HepG2 (cell line): ENCODE data around the gene SIRT6. TPM values are rescaled to one million over a fixed set of nuclear protein-coding genes. Genes with fewer than 3 reads are reported as not detected.

Experiments
- AGO1 ChIP-seq: fragments of 200-400 bp; formaldehyde crosslinking; IDR thresholded peaks from 2 replicates; pipeline ENCODE4 v1.6.1; 2017; ENCODE audit warnings: mild to moderate bottlenecking, low read depth, low read length, moderate library complexity; ENCODE audit not compliant: poor library complexity, severe bottlenecking
- CBX2 ChIP-seq, 2 experiments: fragments of 200-600 bp in 1 of 2; sonication (generic); formaldehyde crosslinking in 1 of 2; IDR thresholded peaks; 2 replicates each; pipeline versions ENCODE4 v1.7.0 to v1.8.1; 2018 to 2022; ENCODE audit warnings: low read depth in 2 of 2, low read length in 1 of 2, mild to moderate bottlenecking in 1 of 2, missing genetic modification reagents in 1 of 2
- CBX5 ChIP-seq: sonication (generic); formaldehyde crosslinking; IDR thresholded peaks from 2 replicates; pipeline ENCODE4 v1.4.0; 2020; ENCODE audit warnings: missing genetic modification reagents, borderline replicate concordance
- DR1 ChIP-seq: sonication (generic); formaldehyde crosslinking; IDR thresholded peaks from 2 replicates; pipeline ENCODE4 v1.8.0; 2021; ENCODE audit warnings: mild to moderate bottlenecking, missing genetic modification reagents, inconsistent platforms
- ELF1 ChIP-seq: sonication (generic); formaldehyde crosslinking; IDR thresholded peaks from 2 replicates; pipeline ENCODE4 v1.4.0; 2020; ENCODE audit warnings: missing genetic modification reagents
- FIP1L1 ChIP-seq: fragments of 200-400 bp; formaldehyde crosslinking; IDR thresholded peaks from 2 replicates; pipeline ENCODE4 v1.6.1; 2018; ENCODE audit warnings: low read depth, mild to moderate bottlenecking, low read length, moderate library complexity, borderline replicate concordance; ENCODE audit not compliant: insufficient read depth
- HCFC1 ChIP-seq: fragments of 150-350 bp; IDR thresholded peaks from 2 replicates; pipeline ENCODE4 v1.6.1; 2014; ENCODE audit warnings: low read depth, low read length
- HMGA1 ChIP-seq: sonication (generic); formaldehyde crosslinking; conservative IDR thresholded peaks from 2 replicates; pipeline ENCODE4 v1.4.0; 2020; ENCODE audit warnings: missing genetic modification reagents
- IKZF4 ChIP-seq: sonication (generic); formaldehyde crosslinking; IDR thresholded peaks from 2 replicates; pipeline ENCODE4 v1.5.1; 2020; ENCODE audit warnings: borderline replicate concordance, mild to moderate bottlenecking, low read depth, missing genetic modification reagents; ENCODE audit errors: not compliant biosample characterization
- IRX3 ChIP-seq: sonication (generic); formaldehyde crosslinking; IDR thresholded peaks from 2 replicates; pipeline ENCODE4 v1.8.1; 2023; ENCODE audit warnings: mild to moderate bottlenecking, low read depth, missing genetic modification reagents, borderline replicate concordance
- KLF6 ChIP-seq: IDR thresholded peaks from 2 replicates; pipeline ENCODE4 v1.8.0; 2016; ENCODE audit warnings: missing biosample characterization, missing genetic modification reagents
- MBNL3 ChIP-seq: fragments of 250-450 bp; sonication (Bioruptor Pico); conservative IDR thresholded peaks from 2 replicates; pipeline ENCODE4 v1.8.0; 2022; ENCODE audit warnings: mild to moderate bottlenecking, inconsistent platforms
- MTERF4 ChIP-seq: sonication (generic); formaldehyde crosslinking; IDR thresholded peaks from 2 replicates; pipeline ENCODE4 v1.8.0; 2023; ENCODE audit warnings: mild to moderate bottlenecking, missing genetic modification reagents
- MYNN ChIP-seq: sonication (generic); formaldehyde crosslinking; IDR thresholded peaks from 2 replicates; pipeline ENCODE4 v1.4.0; 2020; ENCODE audit warnings: mild to moderate bottlenecking, low read depth, missing genetic modification reagents
- NKX3-1 ChIP-seq: sonication (generic); formaldehyde crosslinking; IDR thresholded peaks from 2 replicates; pipeline ENCODE4 v1.5.0; 2020; ENCODE audit warnings: missing genetic modification reagents
- PAF1 ChIP-seq: IDR thresholded peaks from 2 replicates; pipeline ENCODE4 v1.6.1; 2016; ENCODE audit warnings: missing genetic modification reagents, missing compliant biosample characterization
- RBAK ChIP-seq: sonication (generic); formaldehyde crosslinking; IDR thresholded peaks from 2 replicates; pipeline ENCODE4 v1.5.1; 2020; ENCODE audit warnings: mild to moderate bottlenecking, missing genetic modification reagents
- RNF2 ChIP-seq: fragments of 450-650 bp; conservative IDR thresholded peaks from 2 replicates; pipeline ENCODE4 v1.6.1; 2016; ENCODE audit warnings: low read depth
- RORA ChIP-seq: sonication (generic); formaldehyde crosslinking; IDR thresholded peaks from 2 replicates; pipeline ENCODE4 v1.5.0; 2020; ENCODE audit warnings: mild to moderate bottlenecking, missing genetic modification reagents, moderate library complexity
- SNAPC2 ChIP-seq: sonication (generic); formaldehyde crosslinking; IDR thresholded peaks from 2 replicates; pipeline ENCODE4 v1.8.1; 2022; ENCODE audit warnings: mild to moderate bottlenecking, missing genetic modification reagents
- ZBTB43 ChIP-seq: sonication (generic); formaldehyde crosslinking; conservative IDR thresholded peaks from 2 replicates; pipeline ENCODE4 v1.4.0; 2020; ENCODE audit warnings: missing genetic modification reagents
- ZMYM3 ChIP-seq: sonication (generic); formaldehyde crosslinking; IDR thresholded peaks from 2 replicates; pipeline ENCODE4 v1.5.1; 2020; ENCODE audit warnings: mild to moderate bottlenecking, missing genetic modification reagents
- ZNF180 ChIP-seq: sonication (generic); formaldehyde crosslinking; IDR thresholded peaks from 2 replicates; pipeline ENCODE4 v1.4.0; 2020; ENCODE audit warnings: low read depth, missing genetic modification reagents, borderline replicate concordance
- ZNF274 ChIP-seq: sonication (generic); formaldehyde crosslinking; IDR thresholded peaks from 2 replicates; pipeline ENCODE4 v1.5.1; 2020; ENCODE audit warnings: mild to moderate bottlenecking, missing genetic modification reagents
- ZNF33A ChIP-seq: sonication (generic); formaldehyde crosslinking; IDR thresholded peaks from 2 replicates; pipeline ENCODE4 v1.5.1; 2020; ENCODE audit warnings: missing genetic modification reagents, mild to moderate bottlenecking, moderate library complexity, borderline replicate concordance
- ZNF446 ChIP-seq: sonication (generic); formaldehyde crosslinking; IDR thresholded peaks from 2 replicates; pipeline ENCODE4 v1.5.0; 2020; ENCODE audit warnings: mild to moderate bottlenecking, missing genetic modification reagents
- ZNF772 ChIP-seq: sonication (generic); formaldehyde crosslinking; IDR thresholded peaks from 2 replicates; pipeline ENCODE4 v1.5.0; 2020; ENCODE audit warnings: mild to moderate bottlenecking, missing genetic modification reagents
- polyA plus RNA-seq, 8 experiments: library from polyadenylated mRNA; depleted of rRNA in 3 of 8; stranded (reverse) in 7 of 8; unstranded in 1 of 8; fragments of >200 nt; fragmentation: Illumina TruSeq in 4 of 8; extraction: Trizol in 4 of 8; gene quantifications; 2 replicates each; pipeline versions ENCODE4 v1.2.1 to v1.2.3, GENCODE V29; 2011 to 2016; ENCODE audit warnings: low read depth in 4 of 8, missing spikeins in 1 of 8, mixed read lengths in 1 of 8; ENCODE audit not compliant: insufficient read depth in 1 of 8
- total RNA-seq, 5 experiments: library from RNA; depleted of rRNA; stranded (reverse); fragments of >200 nt; fragmentation: Illumina TruSeq; extraction: Trizol; gene quantifications; 2 replicates each; pipeline ENCODE4 v1.2.3, GENCODE V29; 2016; ENCODE audit warnings: low read depth in 1 of 5
- TF ChIP-seq, protein P1 (sequence below): sonication (generic); formaldehyde crosslinking; conservative IDR thresholded peaks from 2 replicates; pipeline ENCODE4 v1.8.0; 2022; ENCODE audit warnings: mild to moderate bottlenecking, moderate library complexity, missing genetic modification reagents

SIRT6 gene
- total and polyA plus RNA-seq, 2 of the 13 experiments (the other 11 are each of a cell fraction or from before 2014, with no cell fraction given): 11.0 to 18.4 TPM

DNA sequence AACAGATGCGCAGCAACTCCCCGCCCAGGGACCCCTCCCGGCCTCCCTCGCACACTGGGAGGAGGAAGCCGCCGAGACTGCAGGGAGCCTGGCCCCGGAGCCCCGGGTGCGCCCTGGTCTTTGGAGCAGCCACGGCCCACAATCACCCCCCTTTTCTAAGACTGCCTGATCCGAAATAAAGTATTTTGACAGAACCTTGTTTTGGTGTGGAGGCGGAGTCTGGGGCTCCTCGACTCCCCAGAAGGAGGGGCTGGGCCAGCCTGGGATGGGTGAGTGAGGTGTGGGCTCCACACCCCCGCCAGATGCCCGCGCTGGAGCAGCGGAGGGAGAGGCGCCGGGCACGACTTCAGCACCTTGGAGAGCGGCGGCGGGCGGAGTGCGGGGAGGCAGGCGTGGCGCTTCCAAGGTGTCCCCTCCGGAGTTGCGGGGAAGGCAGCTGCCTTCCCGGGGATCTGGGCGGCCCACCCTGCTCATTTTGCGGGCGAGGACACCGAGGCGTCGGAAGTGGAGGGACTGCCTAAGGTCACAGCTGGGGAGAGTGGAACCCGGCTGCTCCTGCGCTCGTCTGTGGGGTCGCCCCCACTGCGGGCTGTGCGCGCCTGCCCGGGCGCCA, 9.4 kb downstream of the SIRT6 start (continued):
- peak; percentile 49; the same call in 1 of the 2 replicates for TF ChIP-seq CBX5 (CRISPR knock-in tag)
- TF ChIP-seq MYNN: no peak
- no peak for TF ChIP-seq PAF1 (CRISPR knock-in tag)
- TF ChIP-seq IRX3 (CRISPR knock-in tag): 0 out of 2 replicates have a peak, but pooled peaks have one; percentile 54
- TF ChIP-seq ZBTB43 (CRISPR knock-in tag): 0 out of 2 replicates have a peak, but pooled peaks have one; percentile 46
- TF ChIP-seq HCFC1: no peak
- no peak for TF ChIP-seq ZNF180 (CRISPR knock-in tag)
- no peak for TF ChIP-seq MBNL3
- no peak for TF ChIP-seq ELF1
- peak; percentile 86; the same call in 1 of the 2 replicates for TF ChIP-seq MTERF4 (CRISPR knock-in tag)
- no peak for TF ChIP-seq RORA (CRISPR knock-in tag)
- TF ChIP-seq, protein P1, sequence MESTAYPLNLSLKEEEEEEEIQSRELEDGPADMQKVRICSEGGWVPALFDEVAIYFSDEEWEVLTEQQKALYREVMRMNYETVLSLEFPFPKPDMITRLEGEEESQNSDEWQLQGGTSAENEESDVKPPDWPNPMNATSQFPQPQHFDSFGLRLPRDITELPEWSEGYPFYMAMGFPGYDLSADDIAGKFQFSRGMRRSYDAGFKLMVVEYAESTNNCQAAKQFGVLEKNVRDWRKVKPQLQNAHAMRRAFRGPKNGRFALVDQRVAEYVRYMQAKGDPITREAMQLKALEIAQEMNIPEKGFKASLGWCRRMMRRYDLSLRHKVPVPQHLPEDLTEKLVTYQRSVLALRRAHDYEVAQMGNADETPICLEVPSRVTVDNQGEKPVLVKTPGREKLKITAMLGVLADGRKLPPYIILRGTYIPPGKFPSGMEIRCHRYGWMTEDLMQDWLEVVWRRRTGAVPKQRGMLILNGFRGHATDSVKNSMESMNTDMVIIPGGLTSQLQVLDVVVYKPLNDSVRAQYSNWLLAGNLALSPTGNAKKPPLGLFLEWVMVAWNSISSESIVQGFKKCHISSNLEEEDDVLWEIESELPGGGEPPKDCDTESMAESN (CRISPR knock-in tag): no peak
- no peak for TF ChIP-seq FIP1L1
- peak; percentile 53 for TF ChIP-seq IKZF4
- TF ChIP-seq ZNF274 (CRISPR knock-in tag): no peak
- 0 out of 2 replicates have a peak, but pooled peaks have one; percentile 57 for TF ChIP-seq NKX3-1 (CRISPR knock-in tag)
- peak; percentile 58 for TF ChIP-seq AGO1
- no peak for TF ChIP-seq ZNF33A (CRISPR knock-in tag)
- TF ChIP-seq RNF2: no peak
- no peak for TF ChIP-seq CBX2 (IDR thresholded peaks at IDR 0.05; ENCODE audit: low read depth, low read length)
- no peak for TF ChIP-seq CBX2 (CRISPR knock-in tag; IDR thresholded peaks at IDR 0.05; ENCODE audit: low read depth)
- no peak for TF ChIP-seq RBAK (CRISPR knock-in tag)
- peak; percentile 93 for TF ChIP-seq ZNF446 (CRISPR knock-in tag)
- TF ChIP-seq ZMYM3: no peak
- no peak for TF ChIP-seq HMGA1 (CRISPR knock-in tag)
- peak; percentile 91; the same call in 1 of the 2 replicates for TF ChIP-seq KLF6 (CRISPR knock-in tag)
- TF ChIP-seq SNAPC2 (CRISPR knock-in tag): no peak
- TF ChIP-seq ZNF772 (CRISPR knock-in tag): peak; percentile 63; the same call in 1 of the 2 replicates
- no peak for TF ChIP-seq DR1 (CRISPR knock-in tag)
